Dermis blood vessel endothelial cell (primary cell): ENCODE measurements around the gene PNMT. TPM values are rescaled to one million over a fixed set of nuclear protein-coding genes. Genes with fewer than 3 reads are reported as not detected.
"Not testable (repeated sequence)": the region's sequence is repeated elsewhere in the genome, so short reads cannot be mapped to it uniquely, and the experiment has no call there.

Experiments
- DNase-seq: peaks from one replicate; pipeline ENCODE4 v3.0.0; 2010
- total RNA-seq: library from RNA; depleted of rRNA; stranded (reverse); fragments of >200 nt; gene quantifications from 2 replicates; pipeline ENCODE4 v1.2.3, GENCODE V29; 2014

PNMT gene
- total RNA-seq, 1 donor from 2014 or later = 1.2 TPM

DNA sequence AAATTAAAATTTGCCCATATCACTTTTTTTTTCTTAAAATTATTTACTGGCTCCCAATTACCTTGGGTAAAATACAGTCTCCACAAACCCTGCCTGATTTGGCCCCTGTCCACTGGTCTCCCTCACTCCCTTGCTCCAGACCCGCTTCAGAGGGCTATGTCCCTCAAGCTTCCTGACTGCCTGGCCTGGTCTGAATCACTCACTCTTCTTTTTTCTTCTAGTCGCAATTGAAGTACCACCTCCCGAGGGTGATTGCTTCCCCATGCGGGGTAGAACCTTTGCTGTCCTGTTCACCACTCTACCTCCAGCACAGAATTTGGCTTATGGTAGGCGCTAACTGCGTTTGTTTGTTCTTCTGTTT lies 20.2 kb downstream of the PNMT start:
- no peak for DNase-seq

GRCh38 chr17:39688945-39689344 lies 20.7 kb downstream of the PNMT start:
- no peak for DNase-seq

DNA sequence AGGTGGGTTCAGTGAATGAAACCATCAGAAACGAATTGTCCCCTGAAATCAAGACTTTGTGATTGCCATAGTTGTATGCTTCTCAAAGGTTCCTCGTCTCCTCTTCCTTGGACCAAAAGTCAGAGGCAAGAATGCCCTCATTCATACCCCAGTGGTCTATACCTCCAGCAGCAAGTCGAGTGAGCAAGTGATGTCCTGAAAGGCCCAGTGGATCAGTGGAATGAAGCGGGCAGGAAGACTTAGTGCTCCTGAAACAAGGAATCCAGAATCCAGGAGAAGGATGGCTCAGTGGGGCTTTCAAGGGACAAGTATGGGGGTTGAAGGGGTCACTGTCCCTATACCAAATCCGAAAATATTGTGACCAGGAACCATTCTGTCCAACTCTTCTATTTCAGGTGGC lies 26.3 kb downstream of the PNMT start:
- DNase-seq = no peak

DNA sequence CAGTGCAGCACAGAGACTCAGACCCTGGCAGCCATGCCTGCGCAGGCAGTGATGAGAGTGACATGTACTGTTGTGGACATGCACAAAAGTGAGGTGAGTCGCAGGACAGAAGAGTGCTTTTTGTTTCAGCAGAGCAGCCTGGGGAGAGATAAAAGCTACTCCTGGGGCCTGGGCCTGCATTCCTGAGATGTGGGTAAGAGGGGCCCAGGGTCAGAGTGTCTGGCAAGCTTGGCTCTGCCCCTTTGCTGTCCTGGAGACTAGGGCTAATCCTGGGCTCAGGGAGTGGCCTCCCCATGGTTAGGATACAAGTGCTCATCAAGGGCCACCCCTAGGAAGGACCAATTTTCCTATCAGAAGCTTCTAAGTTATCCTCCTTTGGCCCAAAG lies 26.8 kb downstream of the PNMT start:
- no peak for DNase-seq

GRCh38 chr17:39696731-39697130 lies 28.5 kb downstream of the PNMT start:
- no peak for DNase-seq

- no peak for DNase-seq
Observed at GRCh38 chr17:39697961-39698360, 29.7 kb downstream of the PNMT start.

DNA sequence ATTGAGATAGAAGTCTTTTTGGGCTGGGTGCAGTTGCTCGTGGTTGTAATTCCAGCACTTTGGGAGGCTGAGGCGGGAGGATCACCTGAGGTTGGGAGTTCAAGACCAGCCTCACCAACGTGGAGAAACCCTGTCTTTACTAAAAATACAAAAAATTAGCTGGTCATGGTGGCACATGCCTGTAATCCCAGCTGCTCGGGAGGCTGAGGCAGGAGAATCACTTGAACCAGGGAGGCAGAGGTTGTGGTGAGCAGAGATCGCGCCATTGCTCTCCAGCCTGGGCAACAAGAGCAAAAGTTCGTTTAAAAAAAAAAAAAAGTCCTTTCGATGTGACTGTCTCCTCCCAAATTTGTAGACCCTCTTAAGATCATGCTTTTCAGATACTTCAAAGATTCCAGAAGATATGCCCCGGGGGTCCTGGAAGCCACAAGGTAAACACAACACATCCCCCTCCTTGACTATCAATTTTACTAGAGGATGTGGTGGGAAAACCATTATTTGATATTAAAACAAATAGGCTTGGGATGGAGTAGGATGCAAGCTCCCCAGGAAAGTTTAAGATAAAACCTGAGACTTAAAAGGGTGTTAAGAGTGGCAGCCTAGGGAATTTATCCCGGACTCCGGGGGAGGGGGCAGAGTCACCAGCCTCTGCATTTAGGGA lies 31.0 kb downstream of the PNMT start:
- DNase-seq = not testable (repeated sequence)

DNA sequence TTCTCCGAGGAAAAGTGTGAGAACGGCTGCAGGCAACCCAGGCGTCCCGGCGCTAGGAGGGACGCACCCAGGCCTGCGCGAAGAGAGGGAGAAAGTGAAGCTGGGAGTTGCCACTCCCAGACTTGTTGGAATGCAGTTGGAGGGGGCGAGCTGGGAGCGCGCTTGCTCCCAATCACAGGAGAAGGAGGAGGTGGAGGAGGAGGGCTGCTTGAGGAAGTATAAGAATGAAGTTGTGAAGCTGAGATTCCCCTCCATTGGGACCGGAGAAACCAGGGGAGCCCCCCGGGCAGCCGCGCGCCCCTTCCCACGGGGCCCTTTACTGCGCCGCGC lies 31.5 kb downstream of the PNMT start, which contains the start of gene ERBB2:
TSS of gene ERBB2 (plus strand) at position 247 of the 330 bp plus-strand sequence. CDS start 175 bp downstream, outside the sequence.
- DNase-seq = peak; percentile 12

DNA sequence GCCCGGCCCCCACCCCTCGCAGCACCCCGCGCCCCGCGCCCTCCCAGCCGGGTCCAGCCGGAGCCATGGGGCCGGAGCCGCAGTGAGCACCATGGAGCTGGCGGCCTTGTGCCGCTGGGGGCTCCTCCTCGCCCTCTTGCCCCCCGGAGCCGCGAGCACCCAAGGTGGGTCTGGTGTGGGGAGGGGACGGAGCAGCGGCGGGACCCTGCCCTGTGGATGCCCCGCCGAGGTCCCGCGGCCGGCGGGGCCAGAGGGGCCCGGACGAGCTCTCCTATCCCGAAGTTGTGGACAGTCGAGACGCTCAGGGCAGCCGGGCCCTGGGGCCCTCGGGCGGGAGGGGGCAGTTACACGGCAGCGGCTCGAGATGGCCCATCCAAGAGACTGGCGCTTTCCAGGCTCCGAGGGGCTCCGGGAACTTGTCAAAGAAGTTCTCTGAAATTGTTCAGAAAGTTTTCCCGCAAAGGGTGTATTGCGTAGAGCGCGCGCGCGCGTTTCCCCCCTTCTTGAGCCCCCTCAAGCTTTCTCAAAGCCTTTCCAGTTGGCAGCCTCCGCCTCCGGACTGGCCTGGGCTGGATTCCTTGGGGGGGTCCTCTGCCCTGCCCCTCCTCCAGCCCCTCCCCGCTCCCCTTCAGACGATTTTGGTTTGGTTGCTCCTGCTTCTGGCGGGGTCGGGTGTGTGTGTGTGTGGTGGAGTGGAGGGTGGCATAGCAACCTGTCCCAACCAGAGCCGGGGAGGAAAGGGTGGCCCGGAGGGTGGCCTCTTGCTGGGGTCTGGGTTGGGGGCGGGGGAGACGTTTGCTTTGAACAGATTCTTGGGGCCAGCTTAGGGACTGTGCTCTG lies 32.1 kb downstream of the PNMT start:
- DNase-seq = no peak

DNA sequence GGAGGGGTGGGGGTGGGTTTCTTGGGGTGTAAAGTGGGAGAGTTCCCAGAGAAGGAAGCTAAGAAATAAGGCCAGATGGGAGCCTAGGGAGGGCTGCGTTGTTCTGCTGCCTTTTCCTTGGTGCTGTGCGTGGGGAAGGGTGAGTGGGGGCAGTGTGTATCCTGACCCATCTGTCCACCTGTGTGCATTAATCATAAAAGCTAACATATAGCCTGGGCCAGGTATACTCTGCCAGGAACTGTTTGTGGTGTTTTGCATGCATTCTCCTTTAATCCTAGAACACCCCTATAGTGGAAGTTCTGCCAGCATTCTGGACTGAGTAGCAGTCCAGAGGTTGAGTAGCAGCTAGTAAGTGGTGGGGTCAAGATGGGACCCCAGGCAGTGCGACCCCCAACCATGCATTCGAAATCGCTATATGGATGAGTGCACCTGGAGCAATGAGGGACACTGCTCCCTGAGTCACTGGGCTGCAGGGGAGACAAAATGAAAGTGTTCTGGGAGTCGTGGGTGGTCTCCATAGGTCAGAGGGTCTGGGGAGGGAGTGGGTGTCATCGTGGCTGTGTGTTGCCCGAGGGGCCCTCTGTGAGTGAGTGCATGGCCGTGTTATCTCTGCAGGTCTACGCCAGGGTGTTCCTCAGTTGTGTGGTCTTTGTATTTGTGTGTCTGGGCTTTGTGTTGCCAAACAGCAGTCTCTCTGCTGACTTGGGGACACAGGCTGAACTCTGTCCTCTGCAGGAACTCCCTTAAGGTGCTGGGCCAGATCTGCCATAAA lies 32.9 kb downstream of the PNMT start:
- DNase-seq = no peak

- no peak for DNase-seq
Observed at GRCh38 chr17:39701784-39702422, 33.6 kb downstream of the PNMT start.

DNA sequence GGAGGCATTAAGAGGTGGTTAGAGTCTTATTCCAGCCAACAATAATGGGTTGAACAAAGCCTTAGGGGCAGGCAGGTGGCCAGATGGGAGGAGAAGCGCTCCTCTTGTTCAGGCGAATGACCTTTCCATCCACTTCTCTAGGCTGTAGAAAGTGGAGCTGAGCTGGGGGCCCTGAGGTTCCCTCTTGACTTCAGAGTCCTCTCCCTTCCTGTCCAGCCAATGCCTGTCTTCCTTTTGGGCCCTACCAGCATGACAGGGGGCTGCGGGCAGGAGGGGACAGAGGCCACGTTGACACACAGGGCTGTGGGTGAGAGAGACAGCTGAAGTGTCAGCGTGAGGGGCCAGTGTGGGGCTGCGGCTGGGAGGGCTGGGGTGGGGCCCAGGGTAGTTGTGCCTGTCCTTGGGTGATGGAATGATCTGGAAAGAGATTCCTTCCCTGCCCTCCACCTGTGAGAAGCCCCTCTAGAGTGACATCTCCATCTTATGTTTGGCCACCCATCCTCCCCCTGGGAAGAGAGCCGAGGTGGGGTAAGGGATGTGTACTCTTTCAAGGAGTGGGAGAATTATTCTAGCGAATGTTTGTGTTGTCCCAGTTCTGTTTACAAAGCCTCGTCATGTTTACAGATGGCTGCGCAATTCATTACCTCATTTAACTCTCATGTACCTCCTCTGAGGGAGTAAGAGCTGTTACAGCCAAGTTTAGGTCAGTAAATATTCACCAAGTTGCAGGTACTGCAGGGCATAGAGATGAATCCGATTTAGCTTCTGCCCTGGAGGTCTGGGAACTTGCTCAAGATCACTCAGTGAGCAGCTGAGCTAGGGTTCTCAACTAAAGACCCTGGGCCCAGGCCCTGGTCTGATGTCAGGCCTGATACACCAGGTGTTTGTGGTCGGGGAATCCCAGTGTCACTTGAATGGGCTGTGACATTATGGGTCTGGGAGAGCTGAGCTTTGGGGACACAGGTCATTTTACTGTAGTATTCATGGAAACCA lies 34.9 kb downstream of the PNMT start:
- no peak for DNase-seq

- DNase-seq = no peak
Observed at GRCh38 chr17:39703913-39704312, 35.7 kb downstream of the PNMT start.

- no peak for DNase-seq
Observed at GRCh38 chr17:39704821-39705551, 36.7 kb downstream of the PNMT start.

GRCh38 chr17:39705786-39706348 lies 37.6 kb downstream of the PNMT start:
- no peak for DNase-seq

DNA sequence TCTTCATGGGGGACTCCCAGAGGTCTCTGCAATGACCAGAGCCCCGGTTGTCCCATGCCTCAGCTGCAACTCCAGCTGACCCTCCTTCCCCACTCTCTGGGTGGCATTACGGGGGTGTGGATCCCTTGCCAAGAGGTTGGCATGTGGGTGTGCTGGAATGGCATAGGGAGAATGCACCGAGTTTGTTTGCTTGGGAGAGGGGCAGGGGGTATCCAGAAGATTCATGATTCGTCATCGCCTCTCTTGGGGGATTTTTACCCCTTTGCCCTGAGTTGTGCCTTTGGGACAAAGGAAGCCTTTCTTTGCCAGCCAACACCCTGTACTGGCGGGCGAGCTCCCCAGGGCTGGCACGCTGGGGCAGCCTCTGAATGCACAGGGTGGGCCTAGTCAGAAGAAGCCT lies 38.1 kb downstream of the PNMT start:
- no peak for DNase-seq

DNA sequence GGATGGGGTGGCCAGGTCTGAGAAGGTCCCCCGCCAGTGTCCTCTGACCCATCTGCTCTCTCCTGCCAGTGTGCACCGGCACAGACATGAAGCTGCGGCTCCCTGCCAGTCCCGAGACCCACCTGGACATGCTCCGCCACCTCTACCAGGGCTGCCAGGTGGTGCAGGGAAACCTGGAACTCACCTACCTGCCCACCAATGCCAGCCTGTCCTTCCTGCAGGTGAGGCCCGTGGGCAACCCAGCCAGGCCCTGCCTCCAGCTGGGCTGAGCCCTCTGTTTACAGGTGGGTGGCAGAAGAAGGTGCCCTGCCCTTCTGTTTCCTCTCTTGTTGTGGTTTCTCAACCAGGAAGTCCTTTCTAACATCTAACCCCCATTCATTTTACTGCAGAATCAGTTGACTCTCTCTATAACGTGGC lies 38.7 kb downstream of the PNMT start:
- DNase-seq = no peak

DNA sequence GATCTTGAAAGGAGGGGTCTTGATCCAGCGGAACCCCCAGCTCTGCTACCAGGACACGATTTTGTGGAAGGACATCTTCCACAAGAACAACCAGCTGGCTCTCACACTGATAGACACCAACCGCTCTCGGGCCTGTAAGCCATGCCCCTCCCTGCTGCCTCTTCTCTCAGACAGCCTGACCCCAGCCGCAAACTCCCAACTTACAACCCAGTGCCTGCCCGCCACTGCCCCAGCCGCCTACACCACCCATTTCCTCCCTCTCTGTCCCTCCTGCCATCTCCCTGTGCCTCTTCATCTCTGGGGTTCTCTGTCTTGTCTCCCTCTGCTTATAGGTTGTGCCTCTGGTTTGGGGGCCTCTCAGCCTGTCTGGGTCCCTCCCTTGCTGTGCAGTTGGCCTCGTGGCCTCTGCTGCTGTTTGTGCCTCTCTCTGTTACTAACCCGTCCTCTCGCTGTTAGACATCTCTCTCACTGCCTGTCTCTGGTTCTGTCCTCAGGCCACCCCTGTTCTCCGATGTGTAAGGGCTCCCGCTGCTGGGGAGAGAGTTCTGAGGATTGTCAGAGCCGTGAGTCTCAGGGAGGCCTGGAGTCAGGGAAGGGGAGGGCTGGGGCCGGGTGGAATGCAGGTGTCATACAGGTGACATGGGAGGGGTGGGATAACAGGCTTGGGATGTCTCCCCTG lies 41.2 kb downstream of the PNMT start:
- DNase-seq = no peak

DNA sequence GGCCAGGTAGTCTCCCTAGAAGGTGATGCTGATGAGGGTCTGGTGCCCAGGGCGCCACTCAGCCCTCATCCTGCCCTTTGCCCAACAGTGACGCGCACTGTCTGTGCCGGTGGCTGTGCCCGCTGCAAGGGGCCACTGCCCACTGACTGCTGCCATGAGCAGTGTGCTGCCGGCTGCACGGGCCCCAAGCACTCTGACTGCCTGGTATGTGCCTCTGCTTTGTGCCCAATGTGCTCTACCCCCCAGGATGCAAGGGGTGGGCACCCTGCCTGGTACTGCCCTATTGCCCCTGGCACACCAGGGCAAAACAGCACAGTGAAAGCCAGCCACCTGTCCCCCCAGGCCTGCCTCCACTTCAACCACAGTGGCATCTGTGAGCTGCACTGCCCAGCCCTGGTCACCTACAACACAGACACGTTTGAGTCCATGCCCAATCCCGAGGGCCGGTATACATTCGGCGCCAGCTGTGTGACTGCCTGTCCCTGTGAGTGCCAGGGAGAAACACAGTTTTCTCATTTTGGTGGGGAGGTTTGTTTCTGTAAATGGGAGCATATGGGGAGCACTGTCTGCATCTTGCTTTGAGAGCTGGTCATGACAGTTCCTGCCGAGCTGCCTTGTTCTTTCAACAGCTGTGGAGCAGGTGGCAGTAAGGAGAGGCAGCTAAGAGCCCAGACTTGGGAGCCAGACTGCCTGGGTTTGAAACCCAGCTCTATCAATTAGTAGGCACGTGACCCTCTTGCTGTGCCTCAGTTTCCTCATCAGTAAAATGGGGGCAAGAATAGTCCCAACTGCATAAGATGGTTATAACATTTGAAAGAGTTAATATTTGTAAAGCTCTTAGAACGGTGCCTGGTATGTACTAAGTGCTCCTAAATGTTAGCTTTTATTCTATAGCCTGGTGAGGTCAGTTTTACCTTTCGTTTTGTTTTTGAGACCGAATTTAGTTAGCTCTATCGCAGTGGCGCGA lies 42.0 kb downstream of the PNMT start:
- DNase-seq = no peak
